PC-3 (cell line): ENCODE results near the gene ADAM12. TPM values are rescaled to one million over a fixed set of nuclear protein-coding genes. Genes with fewer than 3 reads are reported as not detected.
A peak's percentile ranks its signal among the peaks of the same experiment; 100 is the strongest.

Source experiments
- ATAC-seq: fragments of 200-7000 bp; cut with Tn5 transposase; 2 replicates; pipeline ENCODE4 v1.9.1; 2020; ENCODE audit warnings: mild to moderate bottlenecking, moderate library complexity
- BruUV-seq: library from RNA; stranded (reverse); fragments of 400-500 nt; replicated peaks from 2 replicates; lab custom pipeline; 2021; lab: Mats Ljungman, UMichigan
- CTCF ChIA-PET: fragments of 300-600 bp; sonication (Branson Sonifier 250); formaldehyde crosslinking; loops from one replicate; lab custom pipeline; 2022; ENCODE audit warnings: antibody characterized with exemption; lab: Charles Lee
- POLR2A ChIA-PET: fragments of 300-600 bp; sonication (Branson Sonifier 250); formaldehyde crosslinking; loops from one replicate; lab custom pipeline; 2022; ENCODE audit warnings: antibody characterized with exemption; ENCODE audit not compliant: unreplicated experiment; lab: Charles Lee
- DNase-seq: peaks from one replicate; pipeline ENCODE4 v3.0.0-alpha.2; 2015
- H2AFZ ChIP-seq: fragments of 300-600 bp; sonication (generic); 2 replicates; pipeline ENCODE4 v1.6.0; 2016; ENCODE audit warnings: antibody characterized with exemption, low read length
- H3F3A ChIP-seq: fragments of 300-600 bp; sonication (generic); one replicate; pipeline ENCODE4 v1.6.0; 2017; ENCODE audit warnings: antibody characterized with exemption, low read length, control low read depth, mild to moderate bottlenecking; ENCODE audit not compliant: unreplicated experiment
- H3K27ac ChIP-seq: fragments of 300-600 bp; sonication (generic); 2 replicates; pipeline ENCODE4 v1.5.1; 2016; ENCODE audit warnings: mild to moderate bottlenecking, low read length
- H3K27me3 ChIP-seq: fragments of 300-600 bp; sonication (generic); 2 replicates; pipeline ENCODE4 v1.6.1; 2016; ENCODE audit warnings: low read length, mixed read lengths
- H3K36me3 ChIP-seq: fragments of 300-600 bp; sonication (generic); 2 replicates; pipeline ENCODE4 v1.6.1; 2016; ENCODE audit warnings: low read depth, mixed run types, low read length, mixed read lengths
- H3K4me1 ChIP-seq: fragments of 300-600 bp; sonication (generic); 2 replicates; pipeline ENCODE4 v1.5.1; 2016; ENCODE audit warnings: low read length; ENCODE audit not compliant: insufficient read depth
- H3K4me2 ChIP-seq: fragments of 300-600 bp; sonication (generic); 2 replicates; pipeline ENCODE4 v1.6.0; 2016; ENCODE audit warnings: low read length
- H3K4me3 ChIP-seq: fragments of 300-600 bp; sonication (generic); 2 replicates; pipeline ENCODE4 v1.5.1; 2016; ENCODE audit warnings: mild to moderate bottlenecking, low read length, mixed read lengths
- H3K79me2 ChIP-seq: fragments of 300-600 bp; sonication (generic); 2 replicates; pipeline ENCODE4 v1.6.1; 2017; ENCODE audit warnings: low read length, mixed read lengths
- H3K9ac ChIP-seq: fragments of 300-600 bp; sonication (generic); 2 replicates; pipeline ENCODE4 v1.6.0; 2016; ENCODE audit warnings: mild to moderate bottlenecking, low read length
- H3K9me2 ChIP-seq: fragments of 300-600 bp; sonication (generic); replicated peaks from 2 replicates; pipeline ENCODE4 v1.6.1; 2016; ENCODE audit warnings: mixed run types, low read length, mixed read lengths
- H3K9me3 ChIP-seq: fragments of 300-600 bp; sonication (generic); 2 replicates; pipeline ENCODE4 v1.6.1; 2016; ENCODE audit warnings: low read length, mixed read lengths
- H4K20me1 ChIP-seq: fragments of 300-600 bp; sonication (generic); 2 replicates; pipeline ENCODE4 v1.6.1; 2016; ENCODE audit warnings: low read length, mixed read lengths
- CTCF ChIP-seq: fragments of 300-600 bp; sonication (generic); conservative IDR thresholded peaks from 2 replicates; pipeline ENCODE4 v1.5.1; 2017; ENCODE audit warnings: antibody characterized with exemption, low read depth, mild to moderate bottlenecking, low read length
- EZH2 ChIP-seq: fragments of 300-600 bp; sonication (generic); IDR thresholded peaks from one replicate; pipeline ENCODE4 v1.6.1; 2017; ENCODE audit warnings: antibody characterized with exemption, mild to moderate bottlenecking, low read length; ENCODE audit not compliant: unreplicated experiment
- EZH2phosphoT487 ChIP-seq: fragments of 300-600 bp; sonication (generic); IDR thresholded peaks from 2 replicates; pipeline ENCODE4 v1.6.1; 2018; ENCODE audit warnings: mild to moderate bottlenecking, antibody characterized with exemption, low read length, borderline replicate concordance
- intact Hi-C: fragments of 100-400 bp; cut with micrococcal nuclease; formaldehyde crosslinking; loops from 2 replicates; pipeline ENCODE4 v1.9.0; 2023
- total RNA-seq: library from RNA; depleted of rRNA; stranded (reverse); fragments of >200 nt; gene quantifications from 2 replicates; pipeline ENCODE4 v1.2.3, GENCODE V29; 2014

ADAM12 gene
- total RNA-seq, 1 experiment from 2014 or later = 3.4 TPM

- peaks cover 29% of the 10 kb centered on the region for H3K4me1 ChIP-seq
- BruUV-seq = no TSS peak
- H3K4me2 ChIP-seq = no peak overlapping the region
- H4K20me1 ChIP-seq = no peaks in the 10 kb centered on the region
- H3K27ac ChIP-seq = no peak overlapping the region
- no peak overlapping the region for H2AFZ ChIP-seq
- intact Hi-C loops = no loop called here
- no peak overlapping the region for H3K4me3 ChIP-seq
- H3K9me3 ChIP-seq = no peaks in the 10 kb centered on the region
- TF ChIP-seq EZH2phosphoT487 = no peak
- TF ChIP-seq CTCF = no peak
- no peak for TF ChIP-seq EZH2
- CTCF ChIA-PET = no interaction called here
- no peaks in the 10 kb centered on the region for H3K27me3 ChIP-seq
- POLR2A ChIA-PET = no interaction called here
- H3K9me2 ChIP-seq = no peaks in the 10 kb centered on the region
- no peaks in the 10 kb centered on the region for H3K36me3 ChIP-seq
- no peaks in the 10 kb centered on the region for H3F3A ChIP-seq
- DNase-seq (no peak), ATAC-seq (no peak)
- no peak overlapping the region for H3K9ac ChIP-seq
- H3K79me2 ChIP-seq = no peaks in the 10 kb centered on the region
These were observed 186.7 kb downstream of the ADAM12 start for GRCh38 chr10:126201603-126202002.

DNA sequence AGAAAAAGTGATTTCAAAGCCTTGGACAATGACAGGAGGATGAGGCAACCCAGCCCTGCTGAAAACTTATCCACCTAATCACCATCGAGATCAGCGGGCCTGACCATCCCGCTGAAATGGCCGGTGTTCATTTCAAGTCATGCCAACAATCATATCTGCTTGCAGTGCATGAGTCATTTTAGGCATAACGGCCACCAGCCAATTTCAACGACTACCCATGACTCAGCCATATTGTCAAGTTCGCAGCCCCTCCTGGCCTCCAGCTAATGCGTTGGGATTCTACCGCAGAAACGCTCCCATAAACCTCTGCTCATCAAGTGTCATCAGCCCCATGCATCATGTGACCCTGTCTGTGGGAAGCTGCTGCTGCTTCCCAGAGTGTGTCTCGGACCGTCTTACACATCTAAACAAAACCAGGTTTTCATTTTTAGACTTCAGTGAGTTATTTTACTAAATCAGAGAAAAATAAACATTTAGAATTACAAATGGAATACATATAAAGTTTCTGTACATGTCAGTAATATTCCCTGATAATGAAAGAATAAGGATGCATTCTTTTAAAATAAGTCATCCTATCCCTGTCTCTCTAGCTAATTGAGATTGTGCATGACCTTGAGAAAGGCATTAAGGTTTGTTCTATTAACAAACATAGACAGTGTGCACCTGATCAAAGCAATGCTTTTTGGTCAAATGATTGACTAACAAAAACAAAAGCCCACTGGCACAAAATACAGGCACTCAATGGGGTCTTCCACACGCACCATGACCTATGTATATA lies 188.9 kb downstream of the ADAM12 start:
- POLR2A ChIA-PET = no interaction called here
- Histone ChIP-seq H4K20me1 (no peaks in the 10 kb centered on the region), H2AFZ (peak overlapping the region; percentile 19; the same call in 1 of the 2 replicates), H3K27ac (peak overlapping the region; percentile 88), H3K4me1 (peaks cover 22% of the 10 kb centered on the region), H3K36me3 (no peaks in the 10 kb centered on the region), H3K27me3 (no peaks in the 10 kb centered on the region), H3K9me3 (no peaks in the 10 kb centered on the region), H3F3A (no peaks in the 10 kb centered on the region), H3K4me3 (no peak overlapping the region), H3K9ac (peak overlapping the region; percentile 48), H3K79me2 (no peaks in the 10 kb centered on the region), H3K4me2 (peak overlapping the region; percentile 65), H3K9me2 (no peaks in the 10 kb centered on the region)
- CTCF ChIA-PET = no interaction called here
- TF ChIP-seq EZH2 = no peak
- TF ChIP-seq CTCF = no peak
- TF ChIP-seq EZH2phosphoT487 = no peak
- ATAC-seq (peak; percentile 94), DNase-seq (peak; percentile 94)
- intact Hi-C loops = loop anchor here (1.0 to 5.0 kb wide), 2 partner anchors 178 to 217 kb away; no protein-coding TSS in a partner anchor
- BruUV-seq = no TSS peak

GRCh38 chr10:126198681-126199080 lies 189.6 kb downstream of the ADAM12 start:
- H3K27ac ChIP-seq = peak overlapping the region; percentile 88
- BruUV-seq = no TSS peak
- DNase-seq (no peak), ATAC-seq (no peak)
- H3K9me3 ChIP-seq = no peaks in the 10 kb centered on the region
- no peaks in the 10 kb centered on the region for H3F3A ChIP-seq
- CTCF ChIA-PET = no interaction called here
- H3K9me2 ChIP-seq = no peaks in the 10 kb centered on the region
- H4K20me1 ChIP-seq = no peaks in the 10 kb centered on the region
- intact Hi-C loops = loop anchor here (1.0 to 5.0 kb wide), 2 partner anchors 179 to 216 kb away; no protein-coding TSS in a partner anchor
- no peaks in the 10 kb centered on the region for H3K36me3 ChIP-seq
- POLR2A ChIA-PET = no interaction called here
- H3K79me2 ChIP-seq = no peaks in the 10 kb centered on the region
- no peak for TF ChIP-seq EZH2phosphoT487
- TF ChIP-seq EZH2 = no peak
- no peak for TF ChIP-seq CTCF
- no peaks in the 10 kb centered on the region for H3K27me3 ChIP-seq
- peak overlapping the region; percentile 65 for H3K4me2 ChIP-seq
- no peak overlapping the region for H3K4me3 ChIP-seq
- peak overlapping the region; percentile 39 for H3K9ac ChIP-seq
- H3K4me1 ChIP-seq = peaks cover 16% of the 10 kb centered on the region
- no peak overlapping the region for H2AFZ ChIP-seq
